NCI-H1092 treated with DMSO at 0.1 percent for 48 hours (cell line): Measurements from ENCODE around the gene ZNF687.
A peak's percentile ranks its signal among the peaks of the same experiment; 100 is the strongest.

Source experiments
- DNase-seq: peaks from one replicate; lab custom pipeline; 2025; lab: John Stamatoyannopoulos, UW

ZNF687 gene

DNA sequence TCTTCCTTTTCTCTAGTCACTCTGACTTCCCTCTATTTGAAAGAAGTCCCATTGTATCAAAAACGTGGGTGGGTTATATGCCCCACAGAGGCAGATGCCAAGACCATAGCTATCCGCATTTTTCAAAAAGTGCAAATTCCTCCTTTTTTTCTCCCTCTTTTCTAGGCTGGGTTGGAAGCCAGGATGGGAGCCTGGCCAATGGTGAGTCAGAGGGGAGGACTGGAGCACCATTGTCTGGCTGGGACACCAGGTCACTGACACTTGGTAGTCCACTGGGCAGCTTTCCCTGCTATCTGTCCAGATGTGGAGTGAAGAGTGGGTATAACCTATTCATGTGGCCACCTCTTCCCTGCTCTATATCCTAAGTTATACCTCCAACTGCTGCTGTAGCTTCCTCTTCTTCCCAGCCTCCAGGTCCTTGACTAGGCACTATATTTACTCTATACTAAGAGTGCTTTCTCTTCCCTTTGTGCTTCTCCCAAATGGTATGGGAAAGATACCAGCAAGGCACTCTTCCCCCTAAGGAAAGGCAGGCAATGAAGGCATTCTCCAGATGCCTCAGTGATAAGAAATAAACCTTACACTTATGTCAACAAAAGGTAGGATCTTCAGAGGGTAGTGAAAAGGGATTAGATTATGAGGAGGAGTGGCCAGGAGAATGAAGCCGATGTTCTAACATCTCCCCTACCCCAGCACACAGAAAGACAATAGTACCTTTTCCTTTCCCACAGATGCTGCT, 32.2 kb downstream of the ZNF687 start:
- DNase-seq: no peak

DNA sequence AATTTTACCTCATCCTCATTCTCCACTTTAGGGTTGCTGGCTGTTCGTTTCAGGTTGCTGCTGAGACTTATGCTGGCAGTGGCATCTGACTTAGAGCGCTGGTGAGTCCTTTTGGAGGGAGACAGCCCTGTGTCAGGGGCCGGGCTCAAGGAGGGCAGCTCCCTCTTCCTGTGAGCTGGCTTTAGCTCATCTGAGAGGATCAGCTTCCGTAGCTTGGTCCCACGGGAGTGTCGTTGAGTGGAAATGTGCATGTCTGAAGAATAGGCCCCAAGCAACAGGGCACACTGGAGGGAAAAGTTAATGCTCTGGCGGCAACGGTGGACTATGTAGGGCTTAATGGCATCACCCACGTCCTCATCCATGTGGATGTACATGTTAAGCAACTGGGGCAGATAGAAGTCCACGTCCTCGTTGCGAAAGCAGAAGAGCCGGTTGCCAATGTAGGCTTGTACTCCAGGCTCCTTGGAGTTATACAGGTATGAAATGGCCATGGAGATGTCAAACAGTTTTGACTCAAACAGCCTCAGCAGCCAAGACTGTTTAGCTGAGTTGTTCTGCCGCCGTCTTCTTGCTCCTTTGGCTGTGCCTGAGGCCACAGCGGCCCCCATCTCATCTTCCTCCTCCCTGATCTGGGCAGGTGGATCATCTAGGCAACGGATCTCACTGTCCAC, 33.6 kb downstream of the ZNF687 start:
- DNase-seq: no peak

DNA sequence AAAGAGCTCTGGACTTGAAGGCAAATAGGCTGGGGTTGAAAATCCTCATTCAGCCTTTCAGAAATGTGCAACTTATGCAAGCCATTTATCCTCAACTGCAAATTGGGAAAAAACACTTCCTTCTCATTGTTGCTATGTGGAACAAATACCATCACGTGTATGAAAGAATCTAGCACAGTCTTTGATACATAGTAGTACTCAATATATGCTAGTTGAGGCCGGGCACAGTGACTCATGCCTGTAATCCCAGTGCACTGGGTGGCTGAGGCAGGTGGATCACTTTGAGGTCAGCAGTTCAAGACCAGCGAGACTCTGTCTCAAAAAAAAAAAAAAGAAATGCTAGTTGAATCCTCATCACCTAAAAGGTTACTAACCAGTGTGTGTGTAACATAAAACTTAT, 36.9 kb downstream of the ZNF687 start:
- no peak for DNase-seq

DNA sequence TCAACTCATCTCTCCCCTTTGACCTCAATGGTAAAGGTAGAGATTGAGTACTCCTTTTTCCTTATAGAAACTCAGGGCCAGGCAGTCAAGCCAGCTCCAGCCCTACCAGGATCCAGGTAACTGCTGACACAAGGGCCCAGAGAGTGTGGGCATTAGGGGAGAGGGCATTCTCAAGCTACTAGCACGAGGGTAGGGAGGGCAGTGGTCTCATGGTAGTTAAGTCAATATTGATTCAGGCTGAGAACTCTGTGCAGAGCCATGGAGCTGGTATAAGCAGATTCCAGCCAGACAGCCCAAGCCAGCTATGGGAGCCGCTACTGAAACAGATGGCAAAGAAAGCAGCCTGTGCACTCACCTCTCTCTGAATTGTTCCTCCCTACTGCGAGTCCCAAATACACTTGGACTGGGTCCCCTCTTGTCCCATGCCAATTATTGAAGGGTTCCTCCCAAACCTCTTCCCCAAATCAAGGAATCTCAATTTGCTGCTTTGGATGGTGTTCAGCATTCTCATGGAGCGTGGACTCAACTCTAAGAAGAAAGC, 42.4 kb downstream of the ZNF687 start:
- DNase-seq: no peak

DNA sequence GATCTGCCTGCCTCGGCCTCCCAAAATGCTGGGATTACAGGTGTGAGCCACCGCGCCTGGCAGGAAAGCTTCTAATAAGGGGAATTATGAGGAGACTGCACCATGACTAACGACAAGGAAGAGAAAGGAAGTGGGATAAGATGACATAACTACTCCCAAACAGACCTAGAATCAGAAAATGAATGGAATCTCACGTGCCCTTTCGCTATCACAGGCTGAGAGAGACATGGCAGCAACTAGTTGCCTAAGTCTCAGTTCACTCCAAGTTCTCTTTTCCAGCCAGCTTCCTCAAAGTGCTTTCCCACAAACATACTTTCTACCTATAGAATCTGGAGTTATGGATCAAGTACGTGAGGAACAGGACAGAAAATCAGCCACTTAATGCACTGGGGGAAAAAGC, 43.1 kb downstream of the ZNF687 start:
- DNase-seq: no peak

DNA sequence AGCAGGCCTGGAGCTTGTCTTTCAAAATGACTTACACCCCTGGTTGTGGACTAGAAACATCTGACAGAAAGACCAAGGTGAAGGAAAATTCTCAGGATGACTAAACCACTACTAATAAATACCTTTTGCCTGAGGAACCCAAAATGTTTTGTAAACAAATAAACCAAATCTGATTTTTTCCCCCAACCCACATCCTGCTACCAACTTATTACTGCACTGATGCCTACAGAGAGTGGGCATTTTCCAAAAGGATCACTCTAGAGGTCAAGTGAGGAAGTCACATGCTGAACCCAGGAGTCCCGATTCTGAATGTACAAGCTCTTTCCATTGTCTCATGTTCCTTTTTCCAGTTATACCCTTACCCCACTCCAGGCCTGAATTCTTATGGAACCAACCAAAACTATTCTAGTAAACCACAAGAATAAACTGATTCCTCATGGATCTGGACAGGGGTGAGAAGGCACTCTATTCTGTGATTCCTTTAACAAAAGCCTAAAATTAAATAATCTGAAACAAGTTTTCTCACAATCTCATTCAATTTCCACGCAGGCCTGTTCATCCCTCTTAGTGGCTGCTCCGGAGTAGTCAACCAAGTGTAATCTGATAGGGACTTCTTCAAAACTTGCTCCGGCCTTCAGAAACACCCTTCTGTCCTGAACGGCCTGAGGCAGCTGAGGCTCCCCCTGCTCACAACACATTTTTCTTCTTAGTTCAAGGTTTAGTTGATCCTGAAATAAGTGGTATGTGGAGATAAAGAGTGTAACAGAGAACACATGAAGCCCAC, 43.7 kb downstream of the ZNF687 start:
- no peak for DNase-seq

DNA sequence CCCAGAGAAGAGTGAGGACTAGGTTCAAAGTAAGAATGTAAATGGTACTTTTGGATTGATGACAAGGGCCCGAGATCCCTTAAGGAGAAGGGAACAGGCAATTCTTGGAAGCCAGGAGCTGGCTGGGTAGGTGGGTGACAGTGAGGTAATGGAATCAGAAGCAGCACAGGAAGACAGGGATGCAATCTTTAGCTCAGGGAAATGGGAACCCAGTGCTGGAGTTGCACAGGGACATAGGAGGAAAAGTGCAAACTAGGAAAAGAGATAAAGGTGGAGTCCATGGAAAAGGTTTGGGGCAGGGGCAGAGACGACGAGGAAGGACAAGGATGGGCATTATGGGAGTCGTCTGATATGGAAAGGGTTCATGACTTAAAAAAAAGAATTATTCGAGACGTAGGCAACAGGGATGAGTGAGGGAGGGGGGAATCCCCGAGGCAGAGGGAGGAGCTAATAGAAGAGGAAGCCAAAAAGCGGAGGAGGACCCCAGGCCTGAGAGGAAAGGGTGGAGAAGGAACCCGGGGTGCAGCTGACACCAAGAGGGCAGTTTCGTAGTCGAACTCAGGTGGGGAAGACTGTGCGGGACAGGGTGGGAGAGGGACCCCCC, 44.6 kb downstream of the ZNF687 start:
- DNase-seq: peak; percentile 58

DNA sequence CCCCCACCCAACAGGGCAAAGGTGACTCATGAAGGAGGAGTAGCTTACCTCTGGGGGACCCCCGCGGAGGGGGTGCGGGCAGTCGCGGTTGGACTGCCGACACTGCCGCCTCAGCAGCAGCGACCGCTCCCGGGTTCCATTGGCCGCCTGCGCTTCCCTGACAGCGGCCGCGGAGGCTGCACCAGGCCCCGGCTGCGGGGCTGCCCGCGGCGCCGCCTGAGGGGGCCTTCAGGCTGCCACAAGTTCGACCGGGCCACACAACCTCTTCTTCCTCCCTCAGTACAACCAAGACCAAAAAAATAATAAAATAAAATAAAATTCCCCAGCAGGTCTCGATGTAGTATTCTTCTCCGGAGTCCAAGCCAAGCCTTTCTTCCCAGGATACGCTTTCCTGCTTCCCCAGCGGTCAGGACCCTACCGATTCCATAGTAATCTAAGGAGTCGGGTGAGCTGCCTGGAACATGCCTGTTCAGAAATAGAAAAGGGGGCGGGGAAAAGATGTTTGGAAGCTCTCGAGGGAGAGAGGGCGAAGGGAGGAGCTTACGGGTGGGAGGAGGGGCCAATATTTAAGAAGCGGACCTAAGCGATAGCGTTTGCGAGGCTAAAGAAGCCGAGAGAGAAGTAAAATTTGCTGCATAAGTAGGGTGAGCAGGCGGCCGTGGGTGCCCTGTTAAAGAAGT, 45.3 kb downstream of the ZNF687 start, which contains the start of gene PI4KB:
Gene PI4KB (minus strand): TSS at position 194 of the 680 bp plus-strand sequence. CDS start 10,935 bp downstream, outside the sequence.
- DNase-seq: peak; percentile 99

DNA sequence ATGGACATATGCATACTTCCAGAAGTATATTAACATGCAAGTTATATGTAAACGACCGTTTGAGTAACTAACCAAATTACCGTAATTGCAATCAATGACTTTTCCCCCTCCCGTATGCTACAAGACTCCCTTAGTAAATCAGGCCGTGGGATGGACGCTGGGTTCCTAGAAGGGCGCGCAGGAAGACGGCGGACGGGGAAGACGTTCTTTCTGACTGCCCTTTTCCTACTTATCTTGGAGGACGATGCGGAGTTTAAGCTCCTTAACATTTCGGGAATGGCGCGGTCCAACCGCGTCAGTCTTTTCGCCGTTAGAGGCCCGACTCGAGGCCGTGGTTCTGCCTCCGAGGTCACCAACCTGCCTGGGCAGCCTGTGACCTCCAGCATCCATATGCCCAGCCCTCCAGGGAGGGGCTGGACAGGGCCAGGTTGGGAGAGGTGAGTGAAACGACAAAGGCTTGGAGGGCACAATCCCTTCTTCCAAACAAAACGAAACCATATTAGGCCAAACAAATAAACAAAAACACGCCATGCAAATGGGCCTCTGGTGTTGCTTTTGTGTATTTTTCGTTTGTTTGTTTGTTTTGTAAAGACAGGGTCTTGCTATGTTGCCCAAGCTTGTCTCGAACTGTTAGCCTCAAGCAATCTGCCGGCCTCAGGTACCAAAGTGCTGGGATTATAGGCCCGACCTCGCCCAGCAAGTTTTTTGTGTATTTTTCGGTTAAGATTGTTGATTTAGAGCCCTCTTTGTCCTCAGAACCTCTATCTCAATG, 46.0 kb downstream of the ZNF687 start:
- DNase-seq: no peak

DNA sequence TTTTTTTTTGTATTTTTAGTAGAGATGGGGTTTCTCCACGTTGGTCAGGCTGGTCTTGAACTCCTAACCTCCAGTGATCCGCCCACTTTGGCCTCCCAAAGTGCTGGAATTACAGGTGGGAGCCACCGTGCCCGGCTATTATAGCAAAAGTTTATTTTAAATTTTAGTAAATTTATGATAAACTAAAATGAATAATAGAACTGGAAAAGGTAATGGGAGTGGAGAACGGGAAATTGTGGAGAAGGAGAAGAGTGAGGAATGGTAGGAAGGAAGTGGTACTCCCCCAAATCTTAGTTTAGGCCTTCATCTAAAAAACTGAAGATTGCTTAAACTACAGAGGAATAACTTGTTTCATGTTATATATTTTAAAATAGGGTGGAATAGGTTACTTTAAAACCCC, 52.7 kb downstream of the ZNF687 start:
- DNase-seq: no peak

DNA sequence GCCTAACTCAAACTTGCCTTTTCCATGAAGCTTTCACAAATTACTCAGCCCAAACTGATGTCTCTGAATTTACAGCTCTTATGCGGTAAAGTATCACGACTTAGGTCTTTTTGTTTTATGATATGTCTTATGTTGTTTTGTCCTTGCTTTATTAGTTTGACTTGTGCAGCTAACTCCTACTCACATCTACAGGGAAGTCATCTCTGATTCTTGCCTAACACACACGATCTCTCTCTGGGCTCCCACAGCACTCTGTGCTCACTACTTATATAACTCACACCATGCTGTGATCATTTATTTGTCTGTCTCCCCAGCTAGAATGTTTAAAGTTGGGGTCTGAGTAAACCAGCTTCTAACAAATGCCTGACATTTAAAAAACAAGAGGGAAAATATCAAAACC, 54.5 kb downstream of the ZNF687 start:
- DNase-seq: no peak

DNA sequence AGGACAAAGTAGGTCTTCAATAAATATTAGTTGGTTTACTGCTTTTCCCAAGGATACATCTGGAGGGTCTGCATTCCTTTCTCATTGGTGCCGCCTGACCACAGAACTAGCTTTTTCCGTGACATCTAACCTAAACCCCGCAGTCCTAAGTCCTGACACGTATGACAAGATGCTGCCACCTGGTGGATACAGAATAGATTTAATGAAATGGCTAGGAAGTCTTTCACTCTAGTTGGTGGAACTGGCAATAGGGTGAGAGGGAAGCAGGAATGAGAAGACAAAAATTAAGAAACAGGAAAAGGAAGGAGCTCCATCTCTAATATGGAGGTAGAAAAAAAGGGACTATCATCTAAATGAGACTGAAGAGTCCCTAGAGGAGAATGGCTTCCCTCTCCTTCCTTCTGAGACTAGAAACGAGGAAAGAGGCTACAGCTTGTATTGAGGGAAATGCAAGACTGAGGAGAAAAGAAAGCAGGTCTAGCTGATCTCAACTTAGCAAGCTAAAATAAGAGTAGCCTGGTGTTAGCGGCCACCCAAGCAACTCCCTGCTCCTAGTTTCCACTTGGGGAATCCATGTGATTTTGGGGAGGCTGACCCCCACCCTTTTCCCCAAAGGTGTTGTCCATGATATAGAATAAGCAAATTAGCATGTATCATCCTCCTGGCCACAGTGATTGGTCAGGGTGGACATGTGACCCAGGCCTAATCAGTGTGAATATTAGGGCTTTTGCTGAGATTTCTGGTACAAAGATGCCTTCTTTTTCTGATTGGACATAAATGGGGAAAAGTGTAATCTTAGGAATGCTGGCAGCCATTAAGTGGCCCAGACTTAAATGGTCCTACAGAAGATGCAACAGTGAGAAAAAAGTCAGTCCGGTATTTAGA, 59.0 kb downstream of the ZNF687 start:
- peak; percentile 83 for DNase-seq
